Cerebellar cortex (tissue), 1 donor: ENCODE results near the gene CYB5R4.
"Not testable (repeated sequence)": the region's sequence is repeated elsewhere in the genome, so short reads cannot be mapped to it uniquely, and the experiment has no call there.

ENCODE experiments used
- DNase-seq: peaks from one replicate; pipeline ENCODE4 v3.0.0-alpha.2; 2015; ENCODE audit warnings: low spot score

Gene CYB5R4

GRCh38 chr6:83862776-83863471 is 3.4 kb downstream of the CYB5R4 start:
- DNase-seq: no peak

- DNase-seq: no peak
These were observed 7.6 kb downstream of the CYB5R4 start for GRCh38 chr6:83867043-83867442.

GRCh38 chr6:83867527-83868161 is 8.2 kb downstream of the CYB5R4 start:
- DNase-seq: no peak

GRCh38 chr6:83868639-83869038 is 9.2 kb downstream of the CYB5R4 start:
- DNase-seq: no peak

GRCh38 chr6:83870649-83871048 is 11.2 kb downstream of the CYB5R4 start:
- no peak for DNase-seq

- peak; percentile 15 for DNase-seq
These were observed 13.1 kb downstream of the CYB5R4 start for GRCh38 chr6:83872386-83873118.

GRCh38 chr6:83873869-83874268 is 14.4 kb downstream of the CYB5R4 start:
- DNase-seq: no peak

- DNase-seq: no peak
These were observed 16.4 kb downstream of the CYB5R4 start for GRCh38 chr6:83875843-83876242.

GRCh38 chr6:83878902-83879644 is 19.6 kb downstream of the CYB5R4 start:
- no peak for DNase-seq

- no peak for DNase-seq
These were observed 20.3 kb downstream of the CYB5R4 start for GRCh38 chr6:83879746-83880145.

- DNase-seq: no peak
These were observed 23.8 kb downstream of the CYB5R4 start for GRCh38 chr6:83883240-83883639.

GRCh38 chr6:83884523-83884922 is 25.0 kb downstream of the CYB5R4 start:
- DNase-seq: peak; percentile 72

- DNase-seq: no peak
These were observed 26.5 kb downstream of the CYB5R4 start for GRCh38 chr6:83885984-83886383.

GRCh38 chr6:83889621-83890020 is 30.1 kb downstream of the CYB5R4 start:
- DNase-seq: no peak

GRCh38 chr6:83890520-83890919 is 31.0 kb downstream of the CYB5R4 start:
- no peak for DNase-seq

- no peak for DNase-seq
These were observed 32.1 kb downstream of the CYB5R4 start for GRCh38 chr6:83891586-83891985.

GRCh38 chr6:83893024-83893423 is 33.5 kb downstream of the CYB5R4 start:
- no peak for DNase-seq

GRCh38 chr6:83897094-83897493 is 37.6 kb downstream of the CYB5R4 start:
- DNase-seq: not testable (repeated sequence)

GRCh38 chr6:83901624-83902023 is 42.1 kb downstream of the CYB5R4 start:
- DNase-seq: no peak

GRCh38 chr6:83904395-83904794 is 44.9 kb downstream of the CYB5R4 start:
- no peak for DNase-seq

GRCh38 chr6:83905648-83906047 is 46.2 kb downstream of the CYB5R4 start:
- no peak for DNase-seq

GRCh38 chr6:83907623-83908390 is 48.3 kb downstream of the CYB5R4 start:
- DNase-seq: not testable (repeated sequence)
